GM18520 (cell line): Measurements from ENCODE around the gene FBXO11.
A peak's percentile ranks its signal among the peaks of the same experiment; 100 is the strongest.

Source experiments
- ATAC-seq: cut with Tn5 transposase; IDR thresholded peaks from one replicate; pipeline ENCODE4 v1.9.1; 2021; ENCODE audit not compliant: unreplicated experiment

The FBXO11 gene

DNA sequence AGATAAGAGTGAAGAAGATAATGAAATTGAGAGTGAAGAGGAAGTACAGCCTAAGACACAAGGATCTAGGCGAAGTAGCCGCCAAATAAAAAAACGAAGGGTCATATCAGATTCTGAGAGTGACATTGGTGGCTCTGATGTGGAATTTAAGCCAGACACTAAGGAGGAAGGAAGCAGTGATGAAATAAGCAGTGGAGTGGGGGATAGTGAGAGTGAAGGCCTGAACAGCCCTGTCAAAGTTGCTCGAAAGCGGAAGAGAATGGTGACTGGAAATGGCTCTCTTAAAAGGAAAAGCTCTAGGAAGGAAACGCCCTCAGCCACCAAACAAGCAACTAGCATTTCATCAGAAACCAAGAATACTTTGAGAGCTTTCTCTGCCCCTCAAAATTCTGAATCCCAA is 107.7 kb downstream of the FBXO11 start:
- ATAC-seq = no peak

DNA sequence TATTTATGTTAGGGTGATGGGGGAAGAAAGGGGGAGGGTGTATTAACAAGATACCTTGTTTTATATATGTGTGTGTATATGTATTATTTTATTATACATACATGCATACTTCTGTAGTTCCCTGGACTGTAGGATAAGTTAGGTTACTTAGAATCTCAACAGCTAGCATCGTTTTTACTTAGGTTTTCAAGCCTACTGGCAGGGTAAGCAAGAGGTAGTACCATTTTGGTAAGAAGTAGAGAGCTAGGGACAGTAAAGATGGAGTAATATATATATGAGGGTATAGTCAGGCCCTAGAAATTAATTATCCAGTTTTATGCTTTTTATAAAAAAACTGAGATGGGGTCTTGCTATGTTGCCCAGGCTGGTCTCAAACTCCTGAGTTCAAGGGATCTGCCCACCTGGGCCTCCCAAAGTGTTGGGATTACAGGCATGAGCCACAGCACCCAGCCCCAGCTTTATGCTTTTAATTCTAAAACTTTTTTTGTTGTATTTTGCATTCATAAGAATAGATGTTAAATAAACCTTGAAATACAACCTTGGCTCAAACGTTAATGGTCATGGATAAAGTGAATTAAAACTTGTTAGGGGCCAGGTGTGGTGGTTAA is 110.1 kb downstream of the FBXO11 start:
- no peak for ATAC-seq

DNA sequence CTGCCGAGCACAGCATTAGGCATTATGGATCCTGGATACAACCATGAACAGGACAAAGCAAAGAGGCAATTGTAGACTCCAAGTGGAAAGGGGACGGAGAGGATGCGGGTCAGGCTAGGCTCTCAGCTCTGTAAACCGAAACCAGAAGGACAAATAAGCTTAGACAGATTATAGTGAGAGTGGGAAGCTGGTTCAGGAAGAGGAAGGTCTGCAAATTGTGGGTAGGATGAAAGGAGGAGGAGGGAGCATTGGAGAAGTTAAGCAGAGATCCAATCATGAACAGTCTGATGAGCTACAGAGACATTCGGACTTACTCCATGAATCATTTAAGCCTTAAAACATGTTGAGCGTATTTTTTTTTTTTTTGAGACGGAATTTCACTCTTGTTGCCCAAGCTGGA is 120.3 kb downstream of the FBXO11 start:
- ATAC-seq = no peak

DNA sequence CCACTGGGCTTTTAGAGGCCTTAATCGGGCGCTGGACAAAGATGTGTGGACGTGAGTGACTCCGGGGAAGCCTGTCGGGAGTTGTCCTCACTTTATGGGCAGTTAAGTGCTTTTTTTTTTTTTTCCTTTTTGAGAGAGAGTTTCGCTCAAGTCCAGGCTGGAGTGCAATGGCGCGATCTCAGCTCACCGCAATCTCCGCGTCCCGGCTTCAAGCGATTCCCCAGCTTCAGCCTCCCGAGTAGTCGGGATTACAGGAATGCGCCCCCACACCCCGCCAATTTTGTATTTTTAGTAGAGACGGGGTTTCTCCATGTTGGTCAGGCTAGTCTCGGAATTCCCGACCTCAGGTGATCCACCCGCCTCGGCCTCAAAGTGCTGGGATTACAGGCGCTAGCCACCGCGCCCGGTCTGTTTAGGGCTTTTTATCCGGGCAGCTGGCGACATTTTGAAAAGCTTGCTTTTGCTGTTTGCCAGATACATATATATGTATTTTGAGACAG is 121.9 kb downstream of the FBXO11 start:
- no peak for ATAC-seq

DNA sequence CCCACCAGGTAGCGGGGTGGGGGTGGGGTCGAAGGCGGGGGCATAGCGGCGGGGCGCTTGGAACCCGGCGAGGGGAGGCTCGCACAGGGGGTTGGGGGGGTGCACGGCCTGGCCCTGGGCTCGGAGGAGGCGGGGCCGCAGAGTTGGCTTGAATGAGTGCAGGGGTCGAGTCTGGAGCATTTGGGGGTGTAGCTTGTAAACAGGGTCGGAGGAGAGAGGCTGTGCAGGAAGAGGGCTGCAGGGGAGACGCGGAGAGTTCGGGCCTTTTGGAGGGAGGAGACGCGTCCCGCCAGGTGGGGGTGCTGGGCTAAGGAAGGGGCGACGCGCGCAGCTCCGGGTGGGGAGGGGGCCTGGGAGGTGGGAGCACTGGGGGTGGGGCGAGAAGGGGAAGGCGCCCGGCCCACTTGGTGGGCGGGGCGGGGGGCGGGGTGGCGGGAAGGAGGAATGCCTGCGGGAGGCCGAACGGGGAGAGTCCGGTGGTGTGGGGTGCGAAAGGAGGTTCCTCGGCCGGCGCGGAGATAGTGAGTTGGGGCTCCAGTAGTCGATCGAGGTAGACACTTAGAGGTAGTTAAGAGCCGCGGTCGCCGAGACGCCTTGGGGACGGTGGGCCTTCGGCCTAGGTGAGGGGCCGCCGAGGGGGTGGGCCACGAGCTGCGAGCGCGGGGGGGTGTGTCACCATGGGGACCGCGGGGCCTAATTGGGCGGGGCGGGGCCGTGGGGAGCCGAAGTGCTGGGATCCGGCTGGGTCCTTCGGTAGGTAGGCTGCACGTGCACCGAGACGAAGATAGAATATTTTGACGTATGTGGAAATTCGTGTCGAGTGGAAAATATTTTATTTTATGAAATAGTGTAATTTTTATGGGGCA is 122.6 kb downstream of the FBXO11 start:
- peak; percentile 1 for ATAC-seq

DNA sequence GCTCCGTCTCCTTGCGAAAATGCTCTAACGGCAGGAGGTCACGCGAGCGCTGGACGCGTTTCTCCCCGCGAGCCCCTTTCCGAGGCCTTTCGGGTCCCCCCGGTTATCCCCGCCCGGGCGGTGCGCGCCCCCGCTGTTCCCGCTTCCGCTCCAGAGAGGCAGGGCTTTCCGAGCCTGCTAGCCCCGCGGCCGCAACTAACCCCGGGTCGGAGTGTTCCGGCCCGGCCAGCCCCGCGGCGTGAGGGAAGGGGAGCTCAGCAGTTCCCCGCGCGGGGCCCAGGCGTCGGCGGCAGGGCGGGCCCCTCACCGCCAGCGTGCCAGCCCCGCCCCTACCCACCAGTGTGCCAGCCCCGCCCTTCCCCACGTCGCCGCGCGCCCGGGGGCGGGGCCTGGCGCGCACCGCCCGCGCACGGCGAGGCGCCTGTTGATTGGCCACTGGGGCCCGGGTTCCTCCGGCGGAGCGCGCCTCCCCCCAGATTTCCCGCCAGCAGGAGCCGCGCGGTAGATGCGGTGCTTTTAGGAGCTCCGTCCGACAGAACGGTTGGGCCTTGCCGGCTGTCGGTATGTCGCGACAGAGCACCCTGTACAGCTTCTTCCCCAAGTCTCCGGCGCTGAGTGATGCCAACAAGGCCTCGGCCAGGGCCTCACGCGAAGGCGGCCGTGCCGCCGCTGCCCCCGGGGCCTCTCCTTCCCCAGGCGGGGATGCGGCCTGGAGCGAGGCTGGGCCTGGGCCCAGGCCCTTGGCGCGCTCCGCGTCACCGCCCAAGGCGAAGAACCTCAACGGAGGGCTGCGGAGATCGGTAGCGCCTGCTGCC is 123.4 kb downstream of the FBXO11 start, which contains the start of gene MSH6:
Gene MSH6 (plus strand): TSS at position 475 of the 815 bp plus-strand sequence. CDS start 89 bp downstream, at position 564.
- ATAC-seq = peak; percentile 87

DNA sequence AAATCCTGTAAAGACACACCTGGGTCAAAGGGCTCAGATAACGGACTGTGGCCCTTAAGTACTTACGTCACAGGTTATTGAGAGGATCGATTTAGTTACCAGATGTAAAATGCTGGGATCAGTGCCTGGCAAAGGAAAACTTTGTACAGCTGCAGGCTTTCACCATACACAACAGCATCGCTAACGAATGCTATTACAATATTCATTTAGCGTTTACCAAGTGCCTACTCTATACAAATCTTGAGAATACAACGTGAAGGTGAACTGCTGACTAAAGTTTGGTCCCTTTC is 124.0 kb downstream of the FBXO11 start:
- no peak for ATAC-seq

DNA sequence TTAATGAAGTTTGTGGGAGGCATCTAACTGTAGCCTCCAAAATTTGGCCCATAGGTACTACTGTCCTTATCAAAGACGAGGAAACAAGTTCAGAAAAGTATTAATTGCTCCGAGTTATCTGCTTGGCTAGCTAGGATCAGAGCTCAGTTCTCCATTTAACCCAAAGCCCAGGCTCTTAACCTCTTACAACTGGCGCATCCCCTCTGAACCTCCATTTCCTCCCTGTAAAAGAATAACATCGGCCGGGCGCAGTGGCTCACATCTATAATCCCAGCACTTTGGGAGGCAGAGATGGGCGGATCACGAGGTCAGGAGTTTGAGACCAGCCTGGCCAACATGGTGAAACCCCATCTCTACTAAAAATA is 126.9 kb downstream of the FBXO11 start:
- no peak for ATAC-seq

DNA sequence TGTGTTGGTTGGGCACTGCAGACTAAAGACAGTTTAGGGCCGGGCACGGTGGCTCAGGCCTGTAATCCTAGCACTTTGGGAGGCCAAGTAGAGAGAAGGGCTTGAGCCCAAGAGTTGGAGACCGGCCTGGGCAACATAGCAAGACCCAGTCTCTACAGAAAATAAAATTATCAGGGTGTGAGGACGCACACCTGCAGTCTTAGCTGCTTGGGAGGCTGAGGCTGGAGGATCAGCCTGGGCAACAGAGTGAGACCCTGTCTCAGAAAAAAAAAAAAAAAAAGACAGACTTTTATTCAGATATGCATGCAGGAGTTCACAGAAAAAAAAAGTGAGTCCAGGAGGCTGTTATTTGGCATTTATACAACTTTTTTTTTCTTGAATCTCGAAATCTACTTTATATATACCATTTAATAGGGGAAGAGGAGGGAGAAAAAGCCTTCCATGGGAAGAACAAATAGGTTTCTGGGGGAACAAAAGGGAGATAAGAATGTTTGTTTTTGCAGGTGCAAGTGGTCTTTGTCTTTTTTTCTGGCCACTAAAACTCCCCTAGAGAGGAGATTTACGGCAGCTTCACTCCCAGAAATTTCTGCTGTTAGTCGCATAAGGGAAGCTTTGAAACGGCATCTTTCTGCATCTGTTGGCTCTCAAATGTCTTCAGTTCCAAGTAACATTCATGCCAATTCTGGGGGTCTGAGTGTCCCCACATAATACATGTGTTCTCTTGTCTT is 127.4 kb downstream of the FBXO11 start:
- ATAC-seq = no peak

DNA sequence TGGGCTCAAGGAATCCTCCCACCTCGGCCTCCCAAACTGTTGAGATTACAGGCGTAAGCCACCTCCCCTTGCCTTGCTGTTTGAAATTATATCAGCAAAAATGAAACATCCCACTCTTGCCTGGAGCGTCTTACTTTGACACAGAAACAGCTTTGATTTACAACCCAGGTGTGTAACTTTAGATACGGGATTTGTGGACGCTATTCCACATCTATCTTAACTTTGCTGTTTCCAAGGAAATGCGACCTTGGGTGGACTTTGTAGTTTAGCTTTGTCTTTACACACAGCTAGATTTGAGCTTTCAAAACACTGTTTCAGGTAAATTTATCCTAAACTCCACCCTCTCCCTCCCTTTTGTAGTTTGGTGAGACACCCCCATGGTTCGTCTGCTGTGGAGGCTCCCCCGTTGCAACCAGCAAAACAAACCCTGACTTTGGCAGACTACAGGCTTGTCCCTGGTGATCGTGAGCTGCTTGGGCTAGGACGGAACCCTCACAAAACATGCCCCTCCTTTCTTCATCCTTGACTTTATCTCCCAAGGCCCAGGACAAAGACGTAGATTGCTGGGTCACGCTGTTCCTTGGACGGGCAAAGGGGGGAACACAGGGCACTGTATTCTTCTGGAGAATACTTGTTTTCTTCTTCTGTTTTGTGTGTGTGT is 128.9 kb downstream of the FBXO11 start:
- ATAC-seq = no peak

DNA sequence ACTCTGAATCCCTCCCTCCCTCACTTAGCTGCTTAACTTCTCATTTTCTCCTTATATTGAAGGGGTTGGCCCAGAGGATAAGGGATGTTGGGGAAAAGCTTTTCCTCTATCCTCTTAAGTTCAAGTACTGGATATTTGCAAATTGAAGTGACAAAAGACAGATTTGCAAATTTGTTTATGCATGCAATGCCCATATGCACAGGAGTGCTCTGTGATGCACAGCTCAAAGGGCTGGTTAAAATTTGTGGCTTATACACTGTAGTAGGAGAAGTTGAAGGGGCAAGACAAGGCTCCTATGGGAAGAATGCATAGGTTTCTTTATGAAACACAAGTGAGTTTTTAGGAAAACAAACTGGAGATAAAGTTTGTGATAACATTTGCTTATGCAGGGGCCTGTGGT is 131.7 kb downstream of the FBXO11 start:
- no peak for ATAC-seq

DNA sequence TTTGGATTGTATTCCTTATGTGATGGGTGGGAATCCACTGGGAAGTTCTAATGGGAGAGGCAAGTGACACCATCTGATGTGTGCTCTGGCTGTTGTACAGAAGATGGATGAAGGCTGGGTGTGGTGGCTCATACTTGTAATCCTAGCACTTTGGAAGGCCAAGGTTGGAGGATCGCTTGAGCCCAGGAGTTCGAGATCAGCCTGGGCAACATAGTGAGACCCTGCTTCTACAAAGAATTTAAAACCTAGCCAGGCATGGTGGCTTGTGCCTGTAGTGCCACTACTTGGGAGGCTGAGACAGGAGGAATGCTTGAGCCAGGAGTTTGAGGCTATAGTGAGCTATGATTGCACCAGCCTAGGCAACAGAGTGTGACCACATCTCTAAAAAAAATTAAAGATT is 134.0 kb downstream of the FBXO11 start:
- no peak for ATAC-seq

DNA sequence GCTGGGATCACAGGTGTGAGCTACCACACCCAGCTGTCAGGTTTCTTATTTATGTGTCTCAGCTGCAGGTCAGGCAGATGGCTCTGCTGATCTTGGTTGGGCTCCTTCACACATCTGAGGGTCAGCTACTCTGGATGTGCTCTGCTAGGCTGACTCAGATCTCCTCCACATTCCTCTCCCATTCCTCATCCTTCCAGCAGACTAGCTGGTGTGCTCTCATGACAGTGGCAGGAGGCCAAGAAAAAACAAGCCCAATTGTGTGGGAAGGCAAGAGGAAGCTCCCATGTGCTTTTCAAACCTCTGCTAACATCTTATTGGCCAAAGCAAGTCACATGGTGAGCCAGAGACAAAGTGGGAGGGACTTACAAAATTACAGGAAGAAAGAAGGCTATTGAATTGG is 135.1 kb downstream of the FBXO11 start:
- no peak for ATAC-seq

DNA sequence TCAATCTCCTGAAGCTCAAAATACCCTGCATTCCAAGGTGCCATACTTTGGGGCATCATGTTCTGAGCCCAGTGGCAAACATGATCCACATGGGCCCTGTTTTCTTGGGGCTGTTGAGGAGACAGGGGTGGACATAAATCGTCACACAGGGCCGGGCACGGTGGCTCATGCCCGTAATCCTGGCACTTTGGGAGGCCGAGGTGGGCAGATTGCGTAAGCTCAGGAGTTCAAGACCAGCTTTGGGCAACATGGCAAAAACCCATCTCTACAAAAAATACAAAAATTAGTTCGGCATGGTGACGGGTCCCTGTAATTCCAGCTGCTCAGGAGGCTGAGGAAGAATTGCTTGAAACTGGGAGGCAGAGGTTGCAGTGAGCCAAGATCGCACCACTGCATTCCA is 137.0 kb downstream of the FBXO11 start:
- no peak for ATAC-seq

DNA sequence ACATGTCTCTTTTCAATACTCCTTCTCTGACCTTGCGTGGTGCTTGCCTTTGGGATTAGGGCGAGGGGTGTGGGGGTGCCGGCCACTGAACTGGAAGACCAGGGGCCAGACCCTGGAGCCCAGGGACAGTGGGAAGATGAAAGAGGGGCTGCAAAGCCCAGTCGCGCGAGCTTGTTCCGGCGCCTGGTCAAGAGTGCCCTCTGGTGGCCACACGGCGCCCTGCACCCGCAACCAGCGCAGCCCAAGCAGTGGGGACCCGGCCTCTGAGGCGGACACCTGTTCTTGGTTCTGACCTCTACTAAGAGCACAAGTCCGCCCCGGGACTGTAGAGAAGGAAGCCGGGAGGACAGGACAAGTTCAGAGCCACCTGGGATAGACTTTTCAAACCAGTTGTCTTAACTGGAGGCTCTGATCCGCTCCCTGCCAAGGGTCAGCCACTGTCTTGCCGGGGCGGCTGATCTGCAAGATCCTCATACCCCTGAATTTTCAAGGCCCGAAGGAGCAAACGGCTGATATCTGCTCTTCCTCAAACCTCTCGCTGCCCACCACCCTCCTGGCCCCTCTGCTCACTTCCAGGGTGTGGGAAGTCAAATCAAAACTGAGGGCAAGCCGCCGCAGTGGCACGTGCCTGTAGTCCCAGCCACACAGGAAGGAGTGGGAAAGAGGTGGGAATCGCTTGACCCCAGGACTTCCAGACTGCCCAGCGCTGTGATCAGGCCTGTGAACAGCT is 138.3 kb downstream of the FBXO11 start:
- ATAC-seq = no peak

DNA sequence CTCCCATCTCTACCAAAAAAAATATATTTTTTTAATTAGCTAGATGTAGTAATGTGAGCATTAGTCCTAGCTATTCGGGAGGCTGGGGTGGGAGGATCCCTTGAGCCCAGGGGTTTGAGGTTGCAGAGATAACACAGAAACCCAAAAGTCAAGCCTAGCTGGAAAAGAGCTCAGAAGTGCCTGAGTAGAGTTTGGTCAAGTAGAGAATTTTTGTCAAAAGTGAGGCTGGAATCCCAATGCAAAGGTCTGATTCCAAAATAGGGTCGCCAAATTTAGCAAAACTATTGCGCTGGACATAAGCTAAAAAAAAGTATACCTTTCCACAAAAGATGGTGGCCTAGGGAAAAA is 138.8 kb downstream of the FBXO11 start:
- no peak for ATAC-seq

DNA sequence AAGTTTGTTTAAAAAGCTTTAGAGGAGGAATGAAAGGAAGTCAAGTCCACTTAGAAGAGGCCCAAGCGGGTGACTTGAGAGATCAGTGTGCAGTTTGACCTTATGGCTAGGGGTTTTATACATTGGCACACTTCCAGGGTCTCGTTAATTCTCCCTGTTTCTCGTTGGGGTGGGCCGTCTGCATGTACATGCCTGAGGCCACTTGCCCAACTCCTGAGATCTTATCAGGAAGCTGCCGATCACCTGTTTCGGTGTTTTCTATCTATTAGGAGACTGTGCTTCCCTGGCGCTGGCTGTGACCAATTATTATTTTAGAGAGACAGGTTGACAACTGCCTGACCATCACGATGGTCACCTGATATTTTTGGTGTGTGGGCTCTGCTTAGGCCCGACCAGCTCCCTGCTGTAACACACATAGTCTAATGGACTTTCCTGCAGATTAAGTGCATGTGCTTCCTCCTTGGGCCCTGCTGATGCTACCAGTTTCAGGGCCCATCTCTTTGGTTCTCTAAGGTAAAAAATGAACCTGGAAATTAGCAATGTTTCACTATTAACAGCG is 154.4 kb downstream of the FBXO11 start:
- ATAC-seq = no peak

DNA sequence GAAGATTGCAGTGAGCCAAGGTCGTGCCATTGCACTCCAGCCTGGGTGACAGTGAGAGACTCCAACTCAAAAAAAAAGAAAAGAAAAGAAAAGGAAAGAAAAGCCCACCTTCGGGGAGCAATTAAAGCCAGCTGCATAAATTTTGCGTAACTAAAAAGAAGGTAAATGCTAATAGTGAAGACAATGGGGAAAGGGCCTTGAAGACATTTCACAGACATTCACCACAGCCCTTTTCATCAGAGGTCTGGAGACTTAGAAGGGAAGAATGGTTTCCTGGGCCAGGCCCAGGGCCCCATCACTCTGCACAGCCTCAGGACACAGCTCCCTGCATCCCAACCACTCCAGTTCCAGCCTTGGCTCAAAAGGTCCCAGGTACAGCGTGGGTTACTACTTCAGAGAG is 158.4 kb downstream of the FBXO11 start:
- ATAC-seq = no peak

DNA sequence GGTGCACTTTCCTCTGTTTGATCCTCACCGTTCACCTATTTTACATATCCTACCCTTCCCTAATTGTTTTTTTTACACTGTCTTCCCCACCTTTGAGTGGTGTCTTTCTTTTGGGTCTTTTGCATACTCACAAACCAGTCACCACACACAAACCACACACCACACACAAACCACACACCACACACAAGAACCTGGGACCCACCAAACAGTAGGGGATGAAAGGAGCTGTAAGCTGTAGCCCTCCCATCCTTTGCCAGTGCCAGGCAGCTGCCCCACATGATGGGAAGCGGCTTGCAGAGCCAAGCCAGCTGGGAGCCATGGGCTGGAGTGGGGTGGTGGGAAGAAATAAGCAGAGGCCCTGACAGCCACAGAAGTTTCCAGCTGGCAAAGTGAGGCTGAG is 162.2 kb downstream of the FBXO11 start:
- no peak for ATAC-seq

DNA sequence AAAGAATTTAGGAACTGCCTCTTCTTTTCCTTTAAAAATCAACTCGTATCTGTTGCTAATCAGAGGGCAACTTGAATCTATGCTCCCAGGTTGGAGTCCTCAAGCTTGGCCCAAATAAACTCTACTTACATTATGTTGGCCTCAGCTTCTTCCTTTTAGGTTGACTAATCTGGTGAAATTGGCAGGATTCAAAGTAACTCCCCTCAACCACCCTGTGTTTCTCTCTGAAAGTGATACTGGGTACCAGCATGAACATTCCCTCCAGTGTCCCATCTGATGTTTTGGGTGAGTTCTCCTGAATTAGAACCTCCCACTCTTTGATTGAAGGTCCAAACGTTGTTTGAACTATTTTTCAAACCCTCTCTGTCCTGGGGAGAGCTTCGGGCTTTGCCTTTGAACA is 164.7 kb downstream of the FBXO11 start:
- no peak for ATAC-seq
